HepG2 (cell line): ENCODE results near the gene SPHK1. TPM values are rescaled to one million over a fixed set of nuclear protein-coding genes. Genes with fewer than 3 reads are reported as not detected.

Experiments used
- ATAC-seq: fragments of 200-7000 bp; cut with Tn5 transposase; 3 replicates; pipeline ENCODE4 v1.9.1; 2020; ENCODE audit warnings: mild to moderate bottlenecking, moderate library complexity
- BruUV-seq: library from RNA; stranded (reverse); fragments of 400-500 nt; replicated peaks from 2 replicates; lab custom pipeline; 2021; lab: Mats Ljungman, UMichigan
- CTCF ChIA-PET: fragments of 300-600 bp; formaldehyde crosslinking; extraction: SDS; loops from one replicate; lab custom pipeline; 2021; ENCODE audit warnings: low total read pairs, inconsistent platforms, low intra/inter-chr PET ratio; lab: Yijun Ruan, JAX
- POLR2A ChIA-PET: fragments of 350-600 bp; sonication (Branson Sonifier 250); formaldehyde crosslinking; loops from one replicate; lab custom pipeline; 2020; ENCODE audit warnings: antibody characterized with exemption, inconsistent platforms; lab: Yijun Ruan, JAX
- DNase-seq: peaks from one replicate; pipeline ENCODE4 v3.0.0-alpha.2; 2015; ENCODE audit warnings: low spot score
- FAIRE-seq: peaks from 3 replicates; lab custom pipeline; 2011; peaks lifted over from hg19 to GRCh38; lab: Jason Lieb, UNC
- H2AFZ ChIP-seq: one replicate; pipeline ENCODE4 v1.6.1; 2011; ENCODE audit warnings: low read length, inconsistent platforms
- H3K27ac ChIP-seq: fragments of 300-600 bp; 3 replicates; pipeline ENCODE4 v1.8.0; 2011; ENCODE audit warnings: mixed run types, mild to moderate bottlenecking, mixed read lengths, low read length, inconsistent platforms; ENCODE audit not compliant: insufficient read depth; ENCODE audit errors: extremely low read length
- H3K27me3 ChIP-seq, 2 experiments: fragments of 200-600 bp in 1 of 2; 2 replicates in 1 of 2; 3 replicates in 1 of 2; pipeline versions ENCODE4 v1.6.0 to v1.8.0; 2011; ENCODE audit warnings: low read length in 2 of 2, mild to moderate bottlenecking in 2 of 2, moderate library complexity in 2 of 2, inconsistent platforms in 1 of 2; ENCODE audit not compliant: insufficient read depth in 2 of 2, control insufficient read depth in 1 of 2
- H3K36me3 ChIP-seq, 2 experiments: fragments of 200-600 bp in 1 of 2; replicated peaks in 1 of 2; 2 replicates in 1 of 2; 3 replicates in 1 of 2; pipeline versions ENCODE4 v1.5.1 to v1.8.0; 2011; ENCODE audit warnings: low read length in 2 of 2, inconsistent platforms in 1 of 2; ENCODE audit not compliant: insufficient read depth in 2 of 2, control insufficient read depth in 1 of 2
- H3K4me1 ChIP-seq: 2 replicates; pipeline ENCODE4 v1.5.1; 2012; ENCODE audit warnings: low read length, inconsistent platforms; ENCODE audit not compliant: insufficient read depth
- H3K4me2 ChIP-seq: 2 replicates; pipeline ENCODE4 v1.6.0; 2011; ENCODE audit warnings: low read depth, low read length, inconsistent platforms
- H3K4me3 ChIP-seq, 3 experiments: fragments of 200-600 bp in 1 of 3; sonication (generic), shearing (Covaris generic) in 1 of 3; replicated peaks in 1 of 3; 2 replicates each; pipeline ENCODE4 v1.5.1; 2011 to 2016; ENCODE audit warnings: low read length in 3 of 3, inconsistent platforms in 2 of 3, low read depth in 2 of 3, mild to moderate bottlenecking in 2 of 3, control low read depth in 1 of 3, mixed read lengths in 1 of 3; ENCODE audit not compliant: insufficient read depth in 1 of 3
- H3K79me2 ChIP-seq: one replicate; pipeline ENCODE4 v1.6.1; 2011; ENCODE audit warnings: low read length, inconsistent platforms; ENCODE audit not compliant: insufficient read depth
- H3K9ac ChIP-seq: 2 replicates; pipeline ENCODE4 v1.6.0; 2011; ENCODE audit warnings: mild to moderate bottlenecking, low read depth, low read length, inconsistent platforms; ENCODE audit not compliant: insufficient read depth
- H3K9me3 ChIP-seq: 2 replicates; pipeline ENCODE4 v1.5.1; 2012; ENCODE audit warnings: mild to moderate bottlenecking, low read length
- H4K20me1 ChIP-seq: 2 replicates; pipeline ENCODE4 v1.6.0; 2011; ENCODE audit warnings: inconsistent platforms, mild to moderate bottlenecking, low read length, moderate library complexity; ENCODE audit not compliant: insufficient read depth
- HIVEP1 ChIP-seq: sonication (generic); formaldehyde crosslinking; IDR thresholded peaks from 2 replicates; pipeline ENCODE4 v1.4.0; 2020; ENCODE audit warnings: mild to moderate bottlenecking, missing genetic modification reagents
- KDM5B ChIP-seq: sonication (generic); formaldehyde crosslinking; IDR thresholded peaks from 2 replicates; pipeline ENCODE4 v1.4.0; 2020; ENCODE audit warnings: missing genetic modification reagents, mild to moderate bottlenecking, borderline replicate concordance
- KLF16 ChIP-seq, 2 experiments: sonication (generic) in 1 of 2; formaldehyde crosslinking in 1 of 2; IDR thresholded peaks; 2 replicates each; pipeline versions ENCODE4 v1.6.1 to v1.8.0; 2016 to 2023; ENCODE audit warnings: missing genetic modification reagents in 2 of 2, missing compliant biosample characterization in 1 of 2
- MAFK ChIP-seq, 2 experiments: IDR thresholded peaks in 1 of 2; conservative IDR thresholded peaks in 1 of 2; 2 replicates each; pipeline ENCODE4 v1.6.1; 2011; ENCODE audit warnings: improper control_type of control experiment in 2 of 2, low read length in 2 of 2
- MYC ChIP-seq: sonication (generic); formaldehyde crosslinking; IDR thresholded peaks from 2 replicates; pipeline ENCODE4 v1.9.0; 2021; ENCODE audit warnings: missing genetic modification reagents, borderline replicate concordance
- NAIF1 ChIP-seq: sonication (generic); formaldehyde crosslinking; IDR thresholded peaks from 2 replicates; pipeline ENCODE4 v1.5.0; 2020; ENCODE audit warnings: mild to moderate bottlenecking, missing genetic modification reagents, borderline replicate concordance
- PAF1 ChIP-seq: IDR thresholded peaks from 2 replicates; pipeline ENCODE4 v1.6.1; 2016; ENCODE audit warnings: missing genetic modification reagents, missing compliant biosample characterization
- ZBTB33 ChIP-seq: sonication (generic); formaldehyde crosslinking; IDR thresholded peaks from 2 replicates; pipeline ENCODE4 v1.4.0; 2020; ENCODE audit warnings: missing genetic modification reagents
- WGBS: methylation state at CpG from one replicate; pipeline ENCODE4 v1.1.6; 2017; ENCODE audit warnings: low lambda C conversion rate; 5-methylcytosine and 5-hydroxymethylcytosine counted together
- in situ Hi-C: cut with HindIII; loops from 2 replicates; pipeline ENCODE4 v1.10.0; 2017; ENCODE audit warnings: low pct_unique_long_range_greater_than_20kb; ENCODE audit not compliant: extremely low pct_ligation_motif_present
- intact Hi-C: fragments of 100-400 bp; cut with micrococcal nuclease; formaldehyde crosslinking; loops from one replicate; pipeline ENCODE4 v1.10.0; 2022; ENCODE audit not compliant: unreplicated experiment
- polyA plus RNA-seq, 8 experiments: library from polyadenylated mRNA; depleted of rRNA in 3 of 8; stranded (reverse) in 7 of 8; unstranded in 1 of 8; fragments of >200 nt; fragmentation: Illumina TruSeq in 4 of 8; extraction: Trizol in 4 of 8; gene quantifications; 2 replicates each; pipeline versions ENCODE4 v1.2.1 to v1.2.3, GENCODE V29; 2011 to 2016; ENCODE audit warnings: low read depth in 4 of 8, missing spikeins in 1 of 8, mixed read lengths in 1 of 8; ENCODE audit not compliant: insufficient read depth in 1 of 8
- total RNA-seq, 5 experiments: library from RNA; depleted of rRNA; stranded (reverse); fragments of >200 nt; fragmentation: Illumina TruSeq; extraction: Trizol; gene quantifications; 2 replicates each; pipeline ENCODE4 v1.2.3, GENCODE V29; 2016; ENCODE audit warnings: low read depth in 1 of 5
- TF ChIP-seq, protein P1 (sequence below): sonication (generic); formaldehyde crosslinking; IDR thresholded peaks from 2 replicates; pipeline ENCODE4 v1.4.0; 2020; ENCODE audit warnings: mild to moderate bottlenecking, missing genetic modification reagents

SPHK1 gene
- total and polyA plus RNA-seq, 2 of the 13 experiments (the other 11 are each of a cell fraction or from before 2014, with no cell fraction given): 129 to 160 TPM

DNA sequence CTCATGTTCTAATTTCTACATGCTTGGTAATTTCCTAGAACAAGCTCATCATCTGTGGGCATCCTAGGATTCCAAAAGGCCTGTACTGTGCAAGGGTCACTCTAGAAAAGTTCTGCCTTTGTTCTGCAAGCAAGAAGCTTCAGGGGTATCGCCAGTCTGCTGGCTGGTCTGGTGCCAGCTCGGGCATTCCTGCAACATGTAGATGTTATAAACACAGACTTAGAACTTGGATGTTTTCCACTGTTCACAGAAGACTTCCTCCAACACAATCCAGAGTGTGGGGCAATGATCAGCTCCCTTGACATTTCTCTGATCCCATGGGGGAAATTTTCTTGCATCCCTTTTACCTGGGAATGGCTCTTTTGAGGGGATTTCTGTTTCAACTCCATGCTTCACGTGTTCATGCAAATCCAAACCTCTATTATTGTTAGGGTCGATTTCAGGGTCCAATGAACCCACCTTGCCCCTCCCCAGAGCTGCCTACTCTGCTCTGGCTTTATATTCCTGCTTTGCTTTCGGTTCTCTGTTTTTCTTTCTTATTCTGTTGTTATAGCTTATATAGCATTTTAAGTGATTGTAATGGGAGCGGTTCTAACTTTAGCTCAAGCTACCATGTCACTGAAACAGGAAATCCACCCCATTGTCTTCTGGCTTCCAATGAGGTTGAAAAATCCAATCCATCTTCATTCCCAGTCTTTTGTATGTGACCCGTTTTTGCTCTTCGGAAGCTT, 43.3 kb downstream of the SPHK1 start:
- Histone ChIP-seq H3K79me2 (peaks cover 70% of the 10 kb centered on the region), H2AFZ (no peak overlapping the region), H3K4me2 (no peak overlapping the region), H3K27me3 (no peaks in the 10 kb centered on the region), H3K4me3 (no peak overlapping the region), H4K20me1 (peaks cover 23% of the 10 kb centered on the region), H3K36me3 (peaks cover 3 to 10% of the 10 kb centered on the region in 2 experiments; a peak in 3 of 5 replicates), H3K9ac (no peak overlapping the region), H3K27ac (no peak overlapping the region), H3K4me1 (peaks cover 12% of the 10 kb centered on the region; the same call in 1 of the 2 replicates), H3K9me3 (no peaks in the 10 kb centered on the region)
- 85% methylated on average over 8 of the region's 8 CpGs for WGBS
- TSS peak; percentile 16 for BruUV-seq
- intact Hi-C loops (loop anchor here (2.0 kb wide), 1 partner anchor 25 kb away; the partner anchor contains the start of gene UBE2O), in situ Hi-C loops (no loop called here)
- DNase-seq (no peak), FAIRE-seq (no peak), ATAC-seq (no peak)
- CTCF ChIA-PET: no interaction called here
- POLR2A ChIA-PET: interaction anchor here (0.6 to 1.2 kb wide), 2 partner anchors 73 to 295 kb away, joined by 3 to 4 read pairs; no protein-coding TSS in a partner anchor
- no peak for TF ChIP-seq PAF1 (CRISPR knock-in tag)
- TF ChIP-seq KLF16 (CRISPR knock-in tag; IDR thresholded peaks at IDR 0.05): no peak
- TF ChIP-seq, protein P1, sequence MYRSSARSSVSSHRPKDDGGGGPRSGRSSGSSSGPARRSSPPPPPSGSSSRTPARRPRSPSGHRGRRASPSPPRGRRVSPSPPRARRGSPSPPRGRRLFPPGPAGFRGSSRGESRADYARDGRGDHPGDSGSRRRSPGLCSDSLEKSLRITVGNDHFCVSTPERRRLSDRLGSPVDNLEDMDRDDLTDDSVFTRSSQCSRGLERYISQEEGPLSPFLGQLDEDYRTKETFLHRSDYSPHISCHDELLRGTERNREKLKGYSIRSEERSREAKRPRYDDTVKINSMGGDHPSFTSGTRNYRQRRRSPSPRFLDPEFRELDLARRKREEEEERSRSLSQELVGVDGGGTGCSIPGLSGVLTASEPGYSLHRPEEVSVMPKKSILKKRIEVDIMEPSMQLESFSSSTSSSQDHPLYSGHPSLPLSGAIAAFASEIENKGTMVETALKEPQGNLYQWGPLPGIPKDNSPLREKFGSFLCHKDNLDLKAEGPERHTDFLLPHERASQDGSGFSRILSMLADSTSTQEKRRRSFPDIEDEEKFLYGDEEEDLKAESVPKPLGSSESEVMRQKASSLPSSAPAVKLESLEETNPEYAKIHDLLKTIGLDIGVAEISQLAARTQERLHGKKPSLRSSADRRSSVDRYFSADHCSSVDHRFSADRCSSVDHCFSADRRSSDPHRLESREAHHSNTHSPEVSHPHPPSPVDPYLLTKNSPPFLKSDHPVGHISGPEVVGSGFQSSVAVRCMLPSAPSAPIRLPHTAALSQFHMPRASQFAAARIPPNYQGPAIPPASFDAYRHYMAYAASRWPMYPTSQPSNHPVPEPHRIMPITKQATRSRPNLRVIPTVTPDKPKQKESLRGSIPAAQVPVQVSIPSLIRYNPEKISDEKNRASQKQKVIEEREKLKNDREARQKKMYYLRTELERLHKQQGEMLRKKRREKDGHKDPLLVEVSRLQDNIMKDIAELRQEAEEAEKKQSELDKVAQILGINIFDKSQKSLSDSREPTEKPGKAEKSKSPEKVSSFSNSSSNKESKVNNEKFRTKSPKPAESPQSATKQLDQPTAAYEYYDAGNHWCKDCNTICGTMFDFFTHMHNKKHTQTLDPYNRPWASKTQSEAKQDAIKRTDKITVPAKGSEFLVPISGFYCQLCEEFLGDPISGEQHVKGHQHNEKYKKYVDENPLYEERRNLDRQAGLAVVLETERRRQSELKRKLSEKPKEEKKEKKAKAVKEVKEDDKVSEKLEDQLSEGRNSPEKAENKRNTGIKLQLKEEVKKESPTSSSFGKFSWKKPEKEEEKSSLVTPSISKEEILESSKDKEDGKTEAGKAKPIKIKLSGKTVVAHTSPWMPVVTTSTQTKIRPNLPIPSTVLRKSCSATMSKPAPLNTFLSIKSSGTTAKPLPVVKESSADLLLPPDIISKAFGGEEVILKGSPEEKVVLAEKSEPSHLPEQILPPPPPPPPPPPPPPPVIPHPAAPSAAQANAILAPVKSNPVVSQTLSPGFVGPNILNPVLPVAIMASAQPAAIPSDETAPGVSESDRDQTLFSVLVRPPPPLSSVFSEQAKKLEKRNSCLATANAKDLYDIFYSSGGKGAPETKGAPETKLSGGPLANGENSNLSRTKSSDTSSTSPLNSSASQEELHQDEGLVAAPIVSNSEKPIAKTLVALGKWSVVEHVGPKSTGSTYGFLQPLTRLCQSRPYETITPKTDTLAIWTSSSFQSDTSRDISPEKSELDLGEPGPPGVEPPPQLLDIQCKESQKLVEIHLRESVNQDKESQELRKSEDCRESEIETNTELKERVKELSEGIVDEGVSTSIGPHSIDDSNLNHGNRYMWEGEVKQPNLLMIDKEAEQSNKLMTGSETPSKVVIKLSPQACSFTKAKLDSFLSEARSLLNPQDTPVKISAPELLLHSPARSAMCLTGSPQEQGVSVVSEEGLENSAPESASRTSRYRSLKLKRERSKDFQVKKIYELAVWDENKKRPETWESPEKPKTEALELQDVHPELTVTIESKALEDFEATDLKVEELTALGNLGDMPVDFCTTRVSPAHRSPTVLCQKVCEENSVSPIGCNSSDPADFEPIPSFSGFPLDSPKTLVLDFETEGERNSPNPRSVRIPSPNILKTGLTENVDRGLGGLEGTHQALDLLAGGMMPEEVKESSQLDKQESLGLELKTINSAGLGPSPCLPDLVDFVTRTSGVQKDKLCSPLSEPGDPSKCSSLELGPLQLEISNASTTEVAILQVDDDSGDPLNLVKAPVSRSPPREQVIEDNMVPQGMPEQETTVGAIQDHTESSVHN (CRISPR knock-in tag): no peak
- no peak for TF ChIP-seq HIVEP1 (CRISPR knock-in tag)
- peak; percentile 8; the same call in 1 of the 2 replicates for TF ChIP-seq ZBTB33
- TF ChIP-seq KDM5B (CRISPR knock-in tag): no peak
- TF ChIP-seq MAFK (conservative IDR thresholded peaks at IDR 0.05 in 1 of 2, IDR thresholded peaks at IDR 0.05 in 1 of 2; ENCODE audit: low read length in 2 of 2): peak in 1 of 2 experiments; percentile 26; a peak in 2 of 4 replicates
- no peak for TF ChIP-seq MYC (CRISPR knock-in tag)
- TF ChIP-seq NAIF1 (CRISPR knock-in tag): no peak
